ENCODE results near the gene SYNPR. TPM values are rescaled to one million over a fixed set of nuclear protein-coding genes. Genes with fewer than 3 reads are reported as not detected.

SYNPR gene
- total and polyA plus RNA-seq, 5 donors from 2014 or later = not detected

GRCh38 chr3:63354160-63354559 lies 76.1 kb downstream of the SYNPR start:
- peaks cover 0 to 2% (median 0%) of the 10 kb centered on the region in 7 donors for H3K9me3 Mint-ChIP-seq
- ATAC-seq (ENCODE audit: low read depth in 2 of 2) = no peak

GRCh38 chr3:63355809-63356208 lies 77.7 kb downstream of the SYNPR start:
- no peaks in the 10 kb centered on the region for H3K9me3 ChIP-seq (ENCODE audit: control insufficient read depth in 2 of 2, low read length in 2 of 2)
- DNase-seq = no peak
- H3K4me1 ChIP-seq (ENCODE audit: control insufficient read depth, insufficient read depth, low read length, poor library complexity, severe bottlenecking) = no peaks in the 10 kb centered on the region
- no peak overlapping the region for H3K27ac ChIP-seq (ENCODE audit: insufficient read depth, low read length, poor library complexity, severe bottlenecking)
- H3K4me3 ChIP-seq (ENCODE audit: low read depth, low read length) = no peak overlapping the region
- no peak for ATAC-seq (ENCODE audit: low read depth in 2 of 2)
- no peaks in the 10 kb centered on the region for H3K36me3 ChIP-seq (ENCODE audit: control insufficient read depth, insufficient read depth, low read length)
- no peaks in the 10 kb centered on the region for H3K27me3 ChIP-seq (ENCODE audit: control insufficient read depth, insufficient read depth, low read length)
- Mint-ChIP-seq H3K4me1 (no peaks in the 10 kb centered on the region), H3K27me3 (no peaks in the 10 kb centered on the region), H3K27ac (no peak overlapping the region), H3K36me3 (peaks cover 3% of the 10 kb centered on the region), H3K4me3 (no peak overlapping the region), H3K9me3 (peaks cover 0 to 2% (median 0%) of the 10 kb centered on the region in 7 donors)

More at GRCh38 chr3:63354160-63354559, 76.1 kb downstream of the SYNPR start:
- no peak overlapping the region for H3K4me3 ChIP-seq (ENCODE audit: low read depth, low read length)
- Mint-ChIP-seq H3K4me3 (no peak overlapping the region), H3K4me1 (no peaks in the 10 kb centered on the region), H3K36me3 (peaks cover 3% of the 10 kb centered on the region), H3K27me3 (no peaks in the 10 kb centered on the region), H3K27ac (no peak overlapping the region)
- H3K9me3 ChIP-seq (ENCODE audit: control insufficient read depth in 2 of 2, low read length in 2 of 2) = no peaks in the 10 kb centered on the region
- H3K36me3 ChIP-seq (ENCODE audit: control insufficient read depth, insufficient read depth, low read length) = no peaks in the 10 kb centered on the region
- DNase-seq = no peak
- no peaks in the 10 kb centered on the region for H3K27me3 ChIP-seq (ENCODE audit: control insufficient read depth, insufficient read depth, low read length)
- no peaks in the 10 kb centered on the region for H3K4me1 ChIP-seq (ENCODE audit: control insufficient read depth, insufficient read depth, low read length, poor library complexity, severe bottlenecking)
- H3K27ac ChIP-seq (ENCODE audit: insufficient read depth, low read length, poor library complexity, severe bottlenecking) = no peak overlapping the region

- no peaks in the 10 kb centered on the region for H3K4me1 Mint-ChIP-seq
- no peak overlapping the region for H3K4me3 Mint-ChIP-seq
- Histone ChIP-seq H3K36me3 (ENCODE audit: control insufficient read depth, insufficient read depth, low read length) (no peaks in the 10 kb centered on the region), H3K4me1 (ENCODE audit: control insufficient read depth, insufficient read depth, low read length, poor library complexity, severe bottlenecking) (no peaks in the 10 kb centered on the region), H3K9me3 (ENCODE audit: control insufficient read depth in 2 of 2, low read length in 2 of 2) (no peaks in the 10 kb centered on the region), H3K27me3 (ENCODE audit: control insufficient read depth, insufficient read depth, low read length) (no peaks in the 10 kb centered on the region), H3K27ac (ENCODE audit: insufficient read depth, low read length, poor library complexity, severe bottlenecking) (no peak overlapping the region), H3K4me3 (ENCODE audit: low read depth, low read length) (no peak overlapping the region)
- DNase-seq (no peak), ATAC-seq (ENCODE audit: low read depth in 2 of 2) (no peak)
- no peak overlapping the region for H3K27ac Mint-ChIP-seq
- H3K27me3 Mint-ChIP-seq = no peaks in the 10 kb centered on the region
- peaks cover 0 to 4% (median 1%) of the 10 kb centered on the region in 7 donors for H3K9me3 Mint-ChIP-seq
- H3K36me3 Mint-ChIP-seq = no peaks in the 10 kb centered on the region
Measured at GRCh38 chr3:63364495-63364894, 86.4 kb downstream of the SYNPR start.

- no peaks in the 10 kb centered on the region for H3K4me1 Mint-ChIP-seq
- H3K27ac Mint-ChIP-seq = no peak overlapping the region
- no peak overlapping the region for H3K4me3 Mint-ChIP-seq
- H3K9me3 ChIP-seq (ENCODE audit: control insufficient read depth in 2 of 2, low read length in 2 of 2) = no peaks in the 10 kb centered on the region
- no peaks in the 10 kb centered on the region for H3K27me3 ChIP-seq (ENCODE audit: control insufficient read depth, insufficient read depth, low read length)
- H3K4me3 ChIP-seq (ENCODE audit: low read depth, low read length) = no peak overlapping the region
- H3K36me3 Mint-ChIP-seq = no peaks in the 10 kb centered on the region
- H3K4me1 ChIP-seq (ENCODE audit: control insufficient read depth, insufficient read depth, low read length, poor library complexity, severe bottlenecking) = no peaks in the 10 kb centered on the region
- ATAC-seq (ENCODE audit: low read depth in 2 of 2) (no peak), DNase-seq (no peak)
- H3K9me3 Mint-ChIP-seq = peaks cover 0 to 4% (median 1%) of the 10 kb centered on the region in 7 donors
- H3K27me3 Mint-ChIP-seq = no peaks in the 10 kb centered on the region
- H3K27ac ChIP-seq (ENCODE audit: insufficient read depth, low read length, poor library complexity, severe bottlenecking) = no peak overlapping the region
- H3K36me3 ChIP-seq (ENCODE audit: control insufficient read depth, insufficient read depth, low read length) = no peaks in the 10 kb centered on the region
Measured at GRCh38 chr3:63364910-63365309, 86.8 kb downstream of the SYNPR start.

- Mint-ChIP-seq H3K4me3 (no peak overlapping the region), H3K4me1 (no peaks in the 10 kb centered on the region), H3K9me3 (peaks cover 0 to 4% (median 0%) of the 10 kb centered on the region in 7 donors), H3K27me3 (no peaks in the 10 kb centered on the region), H3K27ac (no peak overlapping the region), H3K36me3 (no peaks in the 10 kb centered on the region)
- no peaks in the 10 kb centered on the region for H3K27me3 ChIP-seq (ENCODE audit: control insufficient read depth, insufficient read depth, low read length)
- DNase-seq (no peak), ATAC-seq (ENCODE audit: low read depth in 2 of 2) (no peak)
- H3K4me3 ChIP-seq (ENCODE audit: low read depth, low read length) = no peak overlapping the region
- no peaks in the 10 kb centered on the region for H3K36me3 ChIP-seq (ENCODE audit: control insufficient read depth, insufficient read depth, low read length)
- no peaks in the 10 kb centered on the region for H3K4me1 ChIP-seq (ENCODE audit: control insufficient read depth, insufficient read depth, low read length, poor library complexity, severe bottlenecking)
- no peak overlapping the region for H3K27ac ChIP-seq (ENCODE audit: insufficient read depth, low read length, poor library complexity, severe bottlenecking)
- H3K9me3 ChIP-seq (ENCODE audit: control insufficient read depth in 2 of 2, low read length in 2 of 2) = no peaks in the 10 kb centered on the region
Measured at GRCh38 chr3:63365671-63366070, 87.6 kb downstream of the SYNPR start.

- Mint-ChIP-seq H3K27ac (no peak overlapping the region), H3K4me3 (no peak overlapping the region), H3K9me3 (peaks cover 0 to 6% (median 1%) of the 10 kb centered on the region in 7 donors), H3K4me1 (no peaks in the 10 kb centered on the region), H3K36me3 (no peaks in the 10 kb centered on the region), H3K27me3 (no peaks in the 10 kb centered on the region)
- Histone ChIP-seq H3K27ac (ENCODE audit: insufficient read depth, low read length, poor library complexity, severe bottlenecking) (no peak overlapping the region), H3K27me3 (ENCODE audit: control insufficient read depth, insufficient read depth, low read length) (no peaks in the 10 kb centered on the region), H3K36me3 (ENCODE audit: control insufficient read depth, insufficient read depth, low read length) (no peaks in the 10 kb centered on the region), H3K9me3 (ENCODE audit: control insufficient read depth in 2 of 2, low read length in 2 of 2) (no peaks in the 10 kb centered on the region), H3K4me1 (ENCODE audit: control insufficient read depth, insufficient read depth, low read length, poor library complexity, severe bottlenecking) (no peaks in the 10 kb centered on the region), H3K4me3 (ENCODE audit: low read depth, low read length) (no peak overlapping the region)
- DNase-seq (no peak), ATAC-seq (ENCODE audit: low read depth in 2 of 2) (no peak)
Measured at GRCh38 chr3:63370094-63370493, 92.0 kb downstream of the SYNPR start.

GRCh38 chr3:63383040-63383439 lies 104.9 kb downstream of the SYNPR start:
- Mint-ChIP-seq H3K9me3 (peaks cover 0 to 9% (median 0%) of the 10 kb centered on the region in 7 donors), H3K27me3 (no peaks in the 10 kb centered on the region), H3K4me3 (no peak overlapping the region), H3K27ac (no peak overlapping the region), H3K4me1 (no peaks in the 10 kb centered on the region), H3K36me3 (no peaks in the 10 kb centered on the region)
- H3K27me3 ChIP-seq (ENCODE audit: control insufficient read depth, insufficient read depth, low read length) = no peaks in the 10 kb centered on the region
- ATAC-seq (ENCODE audit: low read depth in 2 of 2) (no peak), DNase-seq (no peak)
- no peaks in the 10 kb centered on the region for H3K9me3 ChIP-seq (ENCODE audit: control insufficient read depth in 2 of 2, low read length in 2 of 2)
- H3K36me3 ChIP-seq (ENCODE audit: control insufficient read depth, insufficient read depth, low read length) = no peaks in the 10 kb centered on the region
- no peak overlapping the region for H3K27ac ChIP-seq (ENCODE audit: insufficient read depth, low read length, poor library complexity, severe bottlenecking)
- no peaks in the 10 kb centered on the region for H3K4me1 ChIP-seq (ENCODE audit: control insufficient read depth, insufficient read depth, low read length, poor library complexity, severe bottlenecking)
- no peak overlapping the region for H3K4me3 ChIP-seq (ENCODE audit: low read depth, low read length)

GRCh38 chr3:63384382-63384781 lies 106.3 kb downstream of the SYNPR start:
- peaks cover 0 to 3% (median 0%) of the 10 kb centered on the region in 7 donors for H3K9me3 Mint-ChIP-seq
- no peak for DNase-seq
- Histone ChIP-seq H3K27ac (ENCODE audit: insufficient read depth, low read length, poor library complexity, severe bottlenecking) (no peak overlapping the region), H3K36me3 (ENCODE audit: control insufficient read depth, insufficient read depth, low read length) (no peaks in the 10 kb centered on the region), H3K4me3 (ENCODE audit: low read depth, low read length) (no peak overlapping the region), H3K27me3 (ENCODE audit: control insufficient read depth, insufficient read depth, low read length) (no peaks in the 10 kb centered on the region), H3K4me1 (ENCODE audit: control insufficient read depth, insufficient read depth, low read length, poor library complexity, severe bottlenecking) (no peaks in the 10 kb centered on the region), H3K9me3 (ENCODE audit: control insufficient read depth in 2 of 2, low read length in 2 of 2) (no peaks in the 10 kb centered on the region)
- H3K36me3 Mint-ChIP-seq = no peaks in the 10 kb centered on the region
- H3K27ac Mint-ChIP-seq = no peak overlapping the region
- H3K27me3 Mint-ChIP-seq = no peaks in the 10 kb centered on the region
- no peaks in the 10 kb centered on the region for H3K4me1 Mint-ChIP-seq
- no peak for ATAC-seq (ENCODE audit: low read depth in 2 of 2)
- no peak overlapping the region for H3K4me3 Mint-ChIP-seq

Data from CD4-positive, CD25-positive, alpha-beta regulatory T cell (primary cell).